ENCODE measurements around the gene CTSZ.
A peak's percentile ranks its signal among the peaks of the same experiment; 100 is the strongest.
"Not testable (repeated sequence)": the region's sequence is repeated elsewhere in the genome, so short reads cannot be mapped to it uniquely, and the experiment has no call there.

Gene CTSZ

DNA sequence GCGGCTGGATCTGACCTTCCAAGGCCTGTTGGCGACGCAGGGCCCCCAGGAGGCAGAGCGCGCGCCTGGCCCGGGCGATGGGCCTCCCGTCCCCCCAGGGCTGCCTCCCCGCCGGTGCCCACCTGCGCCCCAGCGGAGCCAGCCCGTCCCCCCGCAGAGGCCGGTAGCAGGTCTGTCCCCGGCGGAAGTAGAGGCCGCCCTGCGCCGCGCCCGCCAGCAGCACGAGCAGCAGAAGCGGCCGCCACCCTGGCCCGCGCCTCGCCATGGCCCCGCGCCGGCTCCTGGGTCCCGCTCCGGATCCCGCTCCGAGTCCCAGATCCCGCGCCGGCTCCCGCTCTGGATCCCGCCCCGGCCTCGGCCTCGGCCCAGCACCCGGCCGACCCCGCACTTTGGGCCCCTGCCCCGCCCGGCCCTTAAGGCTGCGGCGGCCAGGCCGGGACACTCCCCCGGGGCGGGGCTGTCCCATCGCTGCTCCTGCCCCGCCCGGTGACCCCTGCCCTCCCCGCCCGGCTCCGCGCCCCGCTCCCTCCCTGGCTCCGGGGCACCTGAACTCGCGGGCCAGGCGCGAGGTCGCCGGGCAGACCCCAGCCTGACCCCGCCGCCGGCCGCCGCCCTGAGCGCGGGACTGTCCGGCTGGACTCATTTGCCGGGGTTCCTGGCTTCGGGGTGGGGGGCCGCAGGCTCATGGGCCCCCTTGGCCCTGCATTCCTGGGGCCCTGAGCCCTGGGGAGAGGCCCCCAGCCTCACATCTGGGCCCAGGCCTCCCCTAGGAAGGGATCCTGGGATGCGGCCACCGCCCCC lies at the start of gene CTSZ:
Gene CTSZ, minus strand, starts transcription at position 391 of the 801 bp plus-strand sequence. Its CDS starts 126 bp downstream, at position 265.
- no peak for DNase-seq

DNA sequence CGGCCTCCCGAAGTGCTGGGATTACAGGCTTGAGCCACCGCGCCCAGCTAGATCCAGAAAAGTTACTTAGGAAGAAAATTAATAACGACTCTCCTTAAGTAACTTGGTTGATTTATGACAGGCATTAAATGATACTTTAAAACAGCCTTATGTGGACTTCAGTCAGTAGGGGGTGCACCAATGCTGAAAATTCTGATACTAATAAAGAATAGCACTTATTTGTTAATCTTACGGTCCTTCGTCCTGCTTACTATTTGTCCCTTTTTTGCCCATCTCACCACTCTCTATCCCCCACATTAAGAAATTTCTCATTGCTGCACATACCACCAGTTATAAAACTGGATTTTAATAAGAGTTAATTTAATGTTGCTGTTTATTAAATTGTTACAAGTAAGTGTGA lies 48.2 kb upstream of the CTSZ start:
- no peak for DNase-seq

DNA sequence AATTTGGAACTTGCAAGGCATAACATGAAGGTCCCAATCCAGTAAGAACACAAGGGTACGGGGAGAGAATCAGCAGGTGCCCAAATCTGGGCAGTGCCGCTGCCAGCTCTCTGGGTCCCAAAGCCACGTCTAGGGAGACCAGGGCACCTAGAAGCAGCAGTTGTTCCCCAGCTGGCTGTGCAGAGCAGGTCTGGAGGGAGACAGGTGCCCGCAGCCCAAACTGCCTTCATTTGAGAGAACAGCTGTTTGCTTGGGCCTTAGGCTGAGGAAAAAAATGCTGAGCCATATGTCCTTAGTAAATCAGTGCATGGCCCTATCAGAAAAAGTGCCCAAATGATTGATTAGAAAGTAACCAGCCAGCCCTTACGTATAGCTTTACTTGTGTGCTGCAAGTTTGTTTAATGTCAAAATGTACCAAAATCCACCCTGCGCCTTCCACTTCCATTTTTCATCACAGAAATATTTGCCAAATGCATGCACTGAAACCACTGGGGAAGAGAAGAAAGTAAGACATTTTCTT lies 44.7 kb upstream of the CTSZ start:
- peak; percentile 83 for DNase-seq

DNA sequence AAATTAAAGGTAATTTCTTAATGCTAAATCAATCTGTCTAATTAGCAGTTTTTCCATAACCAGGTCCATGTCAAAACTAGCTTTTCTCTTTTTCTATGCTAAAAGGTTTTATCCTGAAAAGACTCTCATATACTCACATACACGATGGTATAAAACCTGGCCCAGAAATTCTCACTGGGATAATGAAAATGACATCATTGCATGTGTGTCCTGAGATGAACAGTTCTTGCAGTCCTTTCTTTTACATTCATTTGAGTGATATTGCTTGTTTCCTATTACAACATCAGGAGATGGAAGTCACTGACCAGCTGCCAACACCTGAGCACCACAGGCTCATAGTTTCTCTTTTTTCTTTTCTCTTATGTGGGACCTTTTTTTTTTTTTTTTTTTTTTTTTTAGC lies 43.4 kb upstream of the CTSZ start:
- DNase-seq, result no peak

DNA sequence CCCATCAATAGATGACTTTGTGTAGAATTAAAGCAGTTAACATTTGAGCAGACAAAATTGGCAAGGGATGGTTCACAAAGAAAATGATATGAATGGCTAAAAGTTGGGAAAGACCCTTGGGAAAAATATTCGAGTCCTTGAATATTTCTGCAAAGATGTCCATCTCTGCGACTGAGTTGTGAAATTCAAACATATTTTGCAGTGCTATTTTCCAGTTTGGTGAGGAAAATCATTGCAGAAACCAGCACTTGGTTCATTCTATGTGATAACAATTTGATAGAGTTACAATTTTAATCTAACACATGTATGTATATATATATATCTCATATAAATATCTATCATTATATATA lies 41.6 kb upstream of the CTSZ start:
- no peak for DNase-seq

DNA sequence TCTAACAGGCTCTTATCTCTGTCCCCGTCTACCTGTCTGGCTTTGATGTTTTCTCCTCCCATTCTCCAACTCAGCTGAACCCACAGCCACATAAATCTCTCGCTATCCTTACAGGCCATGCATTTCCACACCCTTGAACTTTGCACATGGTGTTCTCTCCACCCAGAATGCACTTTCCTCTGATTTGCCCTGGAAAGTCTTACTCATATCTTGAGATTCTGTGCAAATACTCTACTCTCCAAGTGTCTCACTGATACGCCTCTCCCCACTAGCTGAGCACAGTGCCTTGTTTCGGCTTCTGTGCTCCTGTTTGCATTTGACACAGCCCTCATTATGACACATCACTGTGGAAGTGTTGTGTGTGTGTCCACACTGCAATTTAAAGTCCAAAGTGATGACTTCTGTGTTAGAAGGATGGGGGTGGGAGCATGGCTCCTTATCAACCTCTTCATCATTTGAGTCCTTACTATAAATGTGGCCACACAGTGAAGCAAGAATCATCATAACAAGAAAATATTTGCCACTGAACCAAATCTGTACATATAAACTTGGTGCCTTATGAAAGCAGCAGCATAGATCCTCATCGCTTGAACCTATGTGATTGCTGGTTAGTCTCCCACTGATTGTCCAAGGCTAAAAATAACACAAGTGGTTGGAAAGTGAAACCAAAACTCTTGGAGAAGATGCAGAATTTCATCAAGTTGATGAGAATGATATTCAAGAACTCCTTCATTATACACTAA lies 41.1 kb upstream of the CTSZ start:
- no peak for DNase-seq

DNA sequence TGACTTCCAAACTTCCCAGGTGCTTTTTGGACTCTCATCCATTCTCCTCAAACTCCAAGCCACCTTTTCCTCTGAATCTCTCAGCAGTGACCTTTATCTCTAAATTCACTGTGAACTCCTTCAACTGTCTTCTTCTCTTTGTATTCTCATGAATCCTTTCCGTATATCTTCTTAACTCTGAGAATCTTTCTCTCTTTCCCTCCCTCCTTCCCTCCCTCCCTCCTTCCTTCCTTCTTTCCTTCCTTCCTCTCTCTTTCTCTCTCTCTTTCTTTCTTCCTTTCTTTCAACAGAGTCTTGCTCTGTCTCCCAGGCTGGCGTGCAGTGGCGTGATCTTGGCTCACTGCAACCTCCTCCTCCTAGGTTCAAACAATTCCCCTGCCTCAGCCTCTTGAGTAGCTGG lies 39.8 kb upstream of the CTSZ start:
- no peak for DNase-seq

DNA sequence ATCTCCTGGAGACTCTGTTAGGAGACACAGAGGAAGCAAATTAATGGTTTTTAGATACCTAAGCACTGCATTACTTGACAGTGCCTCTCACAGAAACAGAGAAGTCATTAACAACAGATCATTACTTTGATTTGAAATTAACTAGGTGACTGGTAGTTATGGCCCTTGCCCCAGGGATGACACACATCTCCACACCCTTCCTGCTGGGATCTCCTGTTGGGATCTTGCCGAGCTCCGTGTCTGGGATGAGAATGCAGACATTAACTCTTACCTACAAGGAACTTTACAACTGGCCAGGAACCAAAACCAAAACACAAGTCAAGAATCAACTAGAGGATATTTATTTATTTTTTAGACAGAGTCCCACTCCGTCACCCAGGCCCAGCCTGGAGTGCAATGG lies 37.7 kb upstream of the CTSZ start:
- no peak for DNase-seq

DNA sequence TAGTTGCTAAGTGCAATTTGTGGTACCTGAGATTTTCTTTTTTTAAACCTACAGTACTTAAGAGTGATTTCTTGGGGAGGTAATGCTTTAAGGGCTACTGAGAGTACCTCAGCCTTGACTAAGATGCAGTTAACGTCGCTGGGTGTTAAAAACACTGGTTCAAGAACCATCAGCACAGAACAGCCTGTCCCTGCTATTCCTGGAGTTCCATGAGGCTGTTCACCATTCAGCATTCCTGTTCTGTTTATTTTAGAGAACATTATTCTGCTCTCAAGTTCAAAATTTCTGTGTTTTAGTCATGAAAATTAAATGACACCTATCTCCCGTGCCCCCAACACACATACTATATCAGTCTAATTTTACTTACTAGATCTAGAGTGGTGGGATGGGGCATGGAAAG lies 37.2 kb upstream of the CTSZ start:
- DNase-seq, result no peak

DNA sequence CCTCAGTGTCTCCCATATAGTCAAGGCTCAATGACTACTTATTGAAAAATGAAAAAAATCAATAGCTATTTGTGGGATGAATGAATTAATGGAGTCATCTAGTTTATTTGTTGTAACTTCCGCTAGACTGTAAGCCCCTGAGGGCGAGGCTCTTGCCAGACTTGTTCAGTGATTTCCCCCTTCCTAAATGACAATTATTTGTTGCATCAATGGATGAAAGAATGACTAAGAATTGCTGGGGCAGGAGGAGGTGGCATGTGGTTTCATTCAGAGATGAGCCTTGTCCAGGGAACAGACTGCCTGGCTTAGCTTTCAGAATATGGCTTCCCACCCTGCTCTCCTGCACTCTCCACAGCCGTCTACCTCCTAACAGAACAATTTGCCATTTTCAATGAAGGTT lies 36.6 kb upstream of the CTSZ start:
- DNase-seq, result no peak

DNA sequence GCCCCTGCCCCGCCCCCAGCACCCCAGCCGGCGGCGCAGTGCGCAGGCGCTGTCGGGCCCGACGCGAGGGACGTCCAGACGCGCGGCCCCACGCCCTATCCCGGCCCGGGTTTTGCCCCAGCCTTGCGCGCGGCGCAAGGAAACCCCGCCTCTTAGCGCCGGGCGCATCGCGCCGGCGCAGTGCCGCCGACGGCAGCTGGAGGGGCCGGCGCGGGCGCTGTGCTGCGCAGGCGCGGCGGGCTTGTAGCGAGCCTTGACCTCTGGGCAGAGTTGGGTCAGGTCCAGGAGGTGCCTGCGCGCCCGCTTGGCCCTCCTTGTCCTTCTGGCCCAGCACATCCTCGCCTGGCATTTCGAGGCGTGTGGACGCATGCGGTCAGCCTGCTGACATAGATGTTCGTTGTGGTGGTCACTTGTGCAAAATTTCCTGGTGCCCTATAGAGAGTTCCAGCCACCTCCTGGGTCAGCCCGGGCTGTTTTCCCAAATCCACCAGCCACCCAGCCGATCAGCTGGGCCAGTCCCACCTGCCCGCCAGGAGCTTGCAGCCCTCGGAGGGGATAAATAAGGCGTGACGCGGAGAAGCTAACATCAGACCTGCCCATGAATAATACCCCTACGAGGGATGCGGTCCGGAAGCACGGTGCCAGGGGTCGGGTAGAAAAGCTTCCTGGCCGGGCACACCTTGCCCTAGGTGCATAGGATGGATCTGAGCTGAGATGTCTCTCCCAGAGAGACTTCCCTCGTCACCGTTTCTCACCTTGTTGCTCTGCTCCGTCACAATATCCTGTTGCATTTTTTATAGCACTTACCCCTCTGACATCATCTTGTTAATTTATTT lies 36.0 kb upstream of the CTSZ start:
- DNase-seq, result peak; percentile 96

DNA sequence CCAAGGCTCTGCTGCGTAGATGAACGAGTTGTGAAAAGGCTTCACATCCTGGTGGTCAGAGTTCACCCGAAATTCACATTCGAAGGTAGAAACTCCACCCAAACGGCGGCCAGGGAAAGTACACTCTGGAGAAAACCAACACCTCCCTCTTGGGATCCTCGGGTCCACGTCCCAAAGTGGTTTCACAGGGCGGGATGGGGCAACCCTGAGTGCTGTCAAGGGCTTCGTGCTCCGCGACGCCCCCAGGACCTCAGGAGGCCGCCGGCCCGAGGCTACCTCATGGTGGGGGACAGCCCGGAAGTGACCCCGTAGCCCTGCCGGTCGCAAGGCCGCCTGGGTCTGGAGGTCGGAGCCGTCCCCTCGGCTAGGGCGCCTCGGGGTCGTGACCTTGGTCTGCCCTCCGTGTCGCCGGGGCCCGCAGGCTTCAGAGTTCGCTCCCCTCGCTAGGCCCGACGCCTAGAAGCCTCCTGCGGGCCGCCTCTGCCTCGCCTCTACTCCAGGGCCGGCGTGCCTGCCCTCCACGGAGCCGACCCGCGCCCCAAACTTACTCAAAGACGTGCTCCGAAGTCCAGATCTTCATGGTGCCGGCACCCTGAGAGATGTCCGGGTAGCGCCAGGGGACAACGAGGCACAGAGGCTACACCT lies 35.2 kb upstream of the CTSZ start, which contains the start of gene PRELID3B:
Gene PRELID3B, minus strand, starts transcription at position 636 of the 645 bp plus-strand sequence. Its CDS starts 56 bp downstream, at position 580.
- peak; percentile 54 for DNase-seq

DNA sequence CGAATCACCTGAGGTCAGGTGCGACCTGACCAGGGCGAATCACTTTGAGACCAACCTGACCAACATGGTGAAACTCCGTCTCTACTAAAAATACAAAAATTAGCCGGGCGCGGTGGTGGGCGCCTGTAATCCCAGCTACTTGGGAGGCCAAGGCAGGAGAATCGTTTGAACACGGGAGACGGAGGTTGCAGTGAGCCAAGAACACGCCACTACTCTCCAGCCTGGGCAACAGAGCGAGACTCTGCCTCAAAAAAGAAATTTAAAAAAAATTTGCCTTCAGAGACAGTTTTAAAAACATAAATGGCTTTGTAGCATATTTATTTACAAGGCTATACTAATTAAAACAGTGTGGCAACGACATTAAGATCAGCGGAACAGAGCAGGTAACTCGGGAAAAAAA lies 34.4 kb upstream of the CTSZ start:
- not testable (repeated sequence) for DNase-seq

DNA sequence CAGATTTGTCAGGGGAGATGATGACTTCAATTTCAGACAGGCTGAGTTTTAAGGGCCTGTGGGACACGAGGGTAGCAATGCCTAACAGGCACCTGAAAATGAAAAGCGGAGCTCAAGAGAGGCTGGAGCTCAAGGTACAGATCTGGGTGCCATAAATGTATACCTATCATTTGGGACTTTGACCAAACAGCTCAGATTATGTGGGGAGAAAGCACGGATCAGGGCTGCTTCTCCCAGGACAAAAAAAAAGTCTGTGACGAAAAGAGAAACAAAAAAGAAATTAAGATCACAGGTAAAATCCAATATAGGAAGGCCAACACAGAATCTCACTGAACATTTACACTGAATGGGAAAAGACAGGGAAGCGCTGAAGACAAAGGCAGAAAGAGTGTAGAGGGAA lies 33.6 kb upstream of the CTSZ start:
- no peak for DNase-seq

DNA sequence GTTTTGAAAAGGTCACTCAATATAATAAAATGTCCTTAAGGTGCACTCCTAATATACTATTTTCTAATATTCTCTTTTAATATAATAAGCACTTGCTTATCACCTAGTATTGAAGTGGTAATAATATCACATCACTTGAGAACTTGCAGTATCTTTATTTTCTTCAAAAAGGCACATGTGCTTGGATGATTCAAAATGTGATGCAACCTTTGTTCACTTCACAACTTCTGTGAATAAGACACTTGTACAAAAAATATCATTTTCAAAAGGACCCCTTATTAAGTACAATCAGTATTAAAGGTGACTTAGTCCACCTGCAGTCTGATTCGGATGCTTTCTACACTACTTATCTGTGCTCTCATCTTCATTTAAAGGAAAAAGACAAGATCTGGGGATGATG lies 32.2 kb upstream of the CTSZ start:
- DNase-seq, result no peak

DNA sequence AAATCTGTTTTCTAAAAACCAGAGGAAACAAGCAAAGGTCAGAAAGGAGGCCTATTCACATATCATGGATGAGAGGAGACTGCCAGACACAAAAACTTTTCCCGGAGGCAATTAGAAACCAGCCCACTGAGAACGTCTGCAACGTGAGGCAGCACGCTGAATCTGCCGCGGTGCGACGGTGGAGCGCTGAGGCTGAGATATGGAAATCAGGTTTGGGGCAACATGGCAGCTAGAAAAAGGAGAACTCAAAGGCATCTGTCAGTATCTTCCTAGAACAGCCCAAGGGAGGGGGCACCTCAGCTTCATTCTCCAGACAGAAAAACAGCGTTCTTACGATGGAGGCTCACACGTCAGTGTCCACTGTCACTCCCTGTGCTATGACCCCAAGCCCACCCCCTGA lies 30.3 kb upstream of the CTSZ start:
- DNase-seq, result no peak

DNA sequence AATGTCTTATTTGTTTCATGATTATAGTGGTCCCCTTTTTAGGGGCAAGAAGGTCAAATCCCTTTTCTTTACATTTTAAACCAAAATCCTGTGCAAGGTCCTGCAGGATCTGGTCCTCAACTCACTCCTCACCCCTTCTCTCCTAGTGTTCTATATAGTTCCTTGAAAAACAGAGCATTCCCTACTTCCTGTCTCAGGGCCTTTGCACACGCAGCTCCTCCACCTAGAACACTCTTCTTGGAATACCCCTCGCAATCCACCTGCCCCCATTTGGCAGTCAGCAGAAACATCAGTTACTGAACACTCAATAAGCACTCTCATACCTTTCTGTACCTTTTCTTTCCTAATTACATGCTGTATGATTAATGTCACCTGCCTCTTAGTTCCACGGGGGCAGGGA lies 28.3 kb upstream of the CTSZ start:
- no peak for DNase-seq

DNA sequence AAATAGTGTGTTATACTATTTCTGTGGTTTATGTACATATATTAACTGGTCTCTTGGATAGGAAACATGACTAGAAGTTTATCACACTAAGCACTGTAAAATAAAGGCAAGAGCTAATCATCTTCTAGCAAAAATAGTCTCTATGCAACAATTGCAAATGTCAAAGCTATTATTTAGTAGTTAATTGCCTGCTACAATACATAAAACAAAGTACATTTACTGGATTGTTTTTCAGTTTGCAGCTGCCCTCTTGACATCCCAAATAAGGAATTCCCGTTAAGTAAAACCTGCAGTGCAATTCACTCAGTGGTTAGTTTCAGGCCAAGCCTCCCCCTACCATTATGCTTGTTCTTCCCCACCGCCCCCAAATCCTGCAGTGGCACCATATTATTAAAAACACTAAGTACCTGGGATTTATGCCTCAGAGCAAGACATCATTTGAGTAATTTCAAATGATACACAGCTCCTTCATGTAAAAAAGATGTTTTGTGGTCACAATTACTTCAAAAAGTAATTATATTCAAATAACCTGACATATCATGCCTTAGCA lies 26.6 kb upstream of the CTSZ start:
- DNase-seq, result no peak

DNA sequence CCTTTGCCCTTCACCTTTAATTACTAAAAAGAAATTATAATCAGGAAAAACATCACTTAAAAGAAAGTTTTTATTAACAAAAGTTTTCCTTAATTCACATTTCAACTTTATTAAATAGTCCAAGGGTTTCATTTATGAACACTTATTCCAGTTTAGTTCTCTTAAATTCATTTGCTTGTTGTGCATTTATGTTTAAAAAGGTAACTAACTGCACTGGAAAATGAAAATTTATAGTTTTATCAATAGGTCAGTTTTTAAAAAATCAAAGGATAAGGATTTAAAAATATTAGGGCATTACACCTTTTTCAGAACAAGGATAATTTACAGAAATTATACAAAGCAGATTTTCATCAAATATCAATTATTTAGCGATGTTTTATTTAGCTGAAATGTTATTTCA lies 26.0 kb upstream of the CTSZ start:
- DNase-seq, result no peak

DNA sequence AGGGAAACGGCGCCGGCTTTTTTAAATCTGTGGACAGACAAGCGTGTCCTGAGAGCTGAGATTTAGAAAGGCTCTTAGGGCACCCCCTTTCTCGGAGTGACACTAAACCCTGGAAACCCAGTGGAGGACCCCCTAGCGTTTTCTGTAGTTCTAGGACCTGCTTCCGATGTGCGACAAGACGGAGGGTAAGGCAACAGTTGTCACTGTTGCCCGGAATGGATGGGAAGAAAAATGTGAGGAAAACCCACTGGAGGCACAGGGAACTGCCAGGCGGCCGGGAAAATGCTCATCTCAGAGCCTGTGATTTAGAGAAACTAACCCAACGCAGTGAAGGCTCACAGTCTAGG lies 25.6 kb upstream of the CTSZ start:
- DNase-seq, result peak; percentile 88

DNA sequence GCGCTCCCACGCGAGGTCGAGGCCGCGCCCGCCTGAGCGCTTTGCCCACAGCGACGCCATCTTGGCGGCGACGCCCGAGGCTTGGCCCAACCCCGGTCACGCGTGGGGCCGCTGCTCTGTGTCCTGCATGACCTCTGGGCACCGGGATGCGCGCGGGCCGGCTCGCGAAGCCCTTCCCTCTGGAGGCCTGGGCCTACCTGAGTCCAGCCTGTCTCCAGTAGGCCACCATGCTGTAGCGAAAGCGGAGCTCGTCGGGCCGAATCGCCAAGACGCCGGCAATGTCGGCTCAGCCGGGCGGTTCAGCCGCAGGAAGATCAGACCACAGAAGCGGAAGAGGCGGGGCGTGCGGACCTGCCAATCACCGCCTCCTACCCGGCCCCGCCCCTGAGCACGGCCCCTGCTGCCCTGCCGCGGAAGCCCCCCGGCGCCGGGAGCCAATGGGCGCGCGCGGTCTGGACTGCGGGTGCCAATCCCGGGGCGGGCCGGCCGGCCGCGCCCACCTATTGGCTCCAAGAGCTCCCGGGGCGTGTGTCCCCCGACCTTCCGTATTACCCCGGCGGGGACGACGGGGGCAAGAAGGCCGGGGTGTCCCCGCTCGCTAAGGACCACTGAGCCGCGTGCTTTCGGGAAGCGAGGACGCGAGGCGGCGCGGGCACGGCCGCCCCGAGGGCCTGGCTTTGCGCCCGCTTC lies 25.1 kb upstream of the CTSZ start, which contains the start of gene ATP5F1E:
Gene ATP5F1E, minus strand, starts transcription at position 313 of the 690 bp plus-strand sequence. Its CDS starts 84 bp downstream, at position 229.
- peak; percentile 99 for DNase-seq

DNA sequence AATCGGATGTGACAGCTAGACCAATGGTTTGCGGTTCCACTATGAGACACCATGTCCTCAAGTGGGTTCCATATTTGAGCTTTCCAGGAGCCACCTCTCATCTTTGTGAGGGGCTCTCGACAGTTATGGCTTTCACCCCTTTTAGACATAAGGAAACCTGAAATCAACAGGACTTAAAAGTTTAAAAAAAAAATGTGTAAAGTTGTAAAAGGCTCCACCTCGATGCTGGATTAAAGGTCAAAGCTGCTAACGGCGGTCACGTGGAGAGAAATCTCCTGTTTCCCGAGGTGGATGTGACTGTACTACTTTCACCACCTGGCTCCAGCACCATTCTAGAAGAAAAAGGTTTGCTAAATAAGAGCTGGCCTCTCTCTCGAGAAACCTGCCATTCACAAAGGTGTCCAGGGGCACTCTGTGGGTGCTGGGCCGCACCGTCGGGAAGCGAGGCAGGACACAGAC lies 24.5 kb upstream of the CTSZ start:
- DNase-seq, result peak; percentile 64
